Astrocyte (in vitro differentiated cells and primary cell): ENCODE measurements around the gene SLN. TPM values are rescaled to one million over a fixed set of nuclear protein-coding genes. Genes with fewer than 3 reads are reported as not detected.

ENCODE experiments used
- DNase-seq: peaks from one replicate; pipeline ENCODE4 v3.0.0-alpha.2; 2010; ENCODE audit warnings: low read depth
- FAIRE-seq: peaks from 2 replicates; lab custom pipeline; 2011; peaks lifted over from hg19 to GRCh38; lab: Jason Lieb, UNC
- H2AFZ ChIP-seq: 2 replicates; pipeline ENCODE4 v1.6.0; 2012; ENCODE audit warnings: low read depth, low read length, inconsistent platforms
- H3K27ac ChIP-seq: 2 replicates; pipeline ENCODE4 v1.5.1; 2011; ENCODE audit warnings: low read depth, low read length, inconsistent platforms
- H3K27me3 ChIP-seq: 2 replicates; pipeline ENCODE4 v1.6.0; 2011; ENCODE audit warnings: low read length, inconsistent platforms; ENCODE audit not compliant: insufficient read depth
- H3K36me3 ChIP-seq: 2 replicates; pipeline ENCODE4 v1.5.1; 2011; ENCODE audit warnings: low read length, inconsistent platforms; ENCODE audit not compliant: insufficient read depth
- H3K4me1 ChIP-seq: 2 replicates; pipeline ENCODE4 v1.5.1; 2011; ENCODE audit warnings: low read length, inconsistent platforms; ENCODE audit not compliant: insufficient read depth
- H3K4me2 ChIP-seq: 2 replicates; pipeline ENCODE4 v1.6.0; 2012; ENCODE audit warnings: low read length, inconsistent platforms
- H3K4me3 ChIP-seq: 2 replicates; pipeline ENCODE4 v1.5.1; 2011; ENCODE audit warnings: low read depth, mild to moderate bottlenecking, low read length, inconsistent platforms; ENCODE audit not compliant: insufficient read depth
- H3K79me2 ChIP-seq: 2 replicates; pipeline ENCODE4 v1.6.0; 2012; ENCODE audit warnings: mild to moderate bottlenecking, low read length, inconsistent platforms; ENCODE audit not compliant: insufficient read depth
- H3K9ac ChIP-seq: 2 replicates; pipeline ENCODE4 v1.6.0; 2012; ENCODE audit warnings: mild to moderate bottlenecking, low read length, inconsistent platforms
- H3K9me3 ChIP-seq: 2 replicates; pipeline ENCODE4 v1.5.1; 2012; ENCODE audit warnings: low read depth, mild to moderate bottlenecking, low read length, inconsistent platforms; ENCODE audit not compliant: insufficient read depth
- H4K20me1 ChIP-seq: 2 replicates; pipeline ENCODE4 v1.6.0; 2012; ENCODE audit warnings: low read length, inconsistent platforms; ENCODE audit not compliant: insufficient read depth
- H3K27ac Mint-ChIP-seq: one replicate; pipeline ENCODE4 v1.8.0; 2021; ENCODE audit warnings: mild to moderate bottlenecking, mixed read lengths; ENCODE audit not compliant: unreplicated experiment
- H3K27me3 Mint-ChIP-seq: one replicate; pipeline ENCODE4 v1.8.0; 2021; ENCODE audit warnings: low read depth, mixed read lengths; ENCODE audit not compliant: unreplicated experiment
- H3K36me3 Mint-ChIP-seq: one replicate; pipeline ENCODE4 v1.8.0; 2021; ENCODE audit warnings: low read depth, mixed read lengths; ENCODE audit not compliant: unreplicated experiment
- H3K4me1 Mint-ChIP-seq: one replicate; pipeline ENCODE4 v1.8.0; 2021; ENCODE audit warnings: low read depth, mixed read lengths; ENCODE audit not compliant: unreplicated experiment
- H3K4me3 Mint-ChIP-seq: one replicate; pipeline ENCODE4 v1.8.0; 2021; ENCODE audit warnings: mild to moderate bottlenecking, moderate library complexity, mixed read lengths; ENCODE audit not compliant: unreplicated experiment
- H3K9me3 Mint-ChIP-seq: one replicate; pipeline ENCODE4 v1.8.0; 2021; ENCODE audit warnings: mild to moderate bottlenecking, mixed read lengths; ENCODE audit not compliant: unreplicated experiment
- EZH2 ChIP-seq: IDR thresholded peaks from 2 replicates; pipeline ENCODE4 v1.6.1; 2012; ENCODE audit warnings: mild to moderate bottlenecking, low read length, inconsistent platforms; ENCODE audit not compliant: insufficient read depth
- total RNA-seq: library from RNA; stranded (reverse); gene quantifications from 2 replicates; pipeline ENCODE4 v1.2.1, GENCODE V29; 2021
- TF ChIP-seq, protein P1 (sequence below): IDR thresholded peaks from 2 replicates; pipeline ENCODE4 v1.5.1; 2011; ENCODE audit warnings: low read depth, mild to moderate bottlenecking, inconsistent platforms, low read length, moderate library complexity; ENCODE audit not compliant: insufficient read depth

SLN gene
- total RNA-seq, 1 donor from 2014 or later, result 4.9 TPM

DNA sequence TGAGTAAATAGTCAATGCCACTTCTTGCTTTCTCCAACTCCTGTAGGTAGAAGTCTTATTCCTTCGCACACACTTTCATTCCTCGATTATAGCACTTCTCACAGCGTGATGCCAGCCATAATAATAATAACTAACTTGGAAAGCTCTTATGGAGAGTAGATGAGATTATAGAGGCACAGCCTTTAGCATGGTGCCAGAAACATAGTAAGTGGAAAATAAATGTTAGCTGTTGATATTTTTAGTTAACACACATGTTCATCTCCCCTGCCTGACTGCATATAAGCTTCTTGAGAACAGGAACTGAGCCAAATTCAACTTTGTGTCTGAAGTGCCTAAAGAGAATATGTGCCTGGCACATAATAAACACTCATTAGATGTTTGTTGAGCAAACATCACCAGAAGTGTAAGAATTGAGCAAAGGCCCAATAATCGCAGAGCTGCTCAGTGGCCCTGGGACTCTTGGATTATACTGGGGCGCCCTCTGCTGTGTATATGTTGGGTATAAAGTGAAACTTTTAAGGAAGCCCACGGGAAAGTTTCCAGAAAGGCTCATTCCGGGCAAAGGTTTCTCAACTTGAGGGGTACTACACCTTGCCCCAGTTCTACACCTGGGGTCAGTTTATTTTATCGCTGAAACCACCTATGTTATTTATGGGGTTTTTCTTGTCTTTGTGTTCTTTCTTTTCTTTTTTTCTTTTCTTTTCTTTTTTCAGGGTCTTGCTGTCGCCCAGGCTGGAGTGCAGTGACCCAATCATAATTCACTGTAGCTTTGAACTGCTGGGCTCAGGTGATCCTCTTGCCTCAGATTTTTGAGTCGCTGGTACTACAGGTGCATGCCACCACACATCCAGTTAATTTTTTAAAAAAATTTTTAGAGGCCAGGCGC, 22.3 kb downstream of the SLN start:
- Mint-ChIP-seq H3K27ac (no peak overlapping the region), H3K36me3 (no peaks in the 10 kb centered on the region), H3K4me1 (peaks cover 29% of the 10 kb centered on the region), H3K4me3 (no peak overlapping the region), H3K27me3 (no peaks in the 10 kb centered on the region), H3K9me3 (peaks cover 2% of the 10 kb centered on the region)
- Histone ChIP-seq H4K20me1 (no peaks in the 10 kb centered on the region), H2AFZ (no peak overlapping the region), H3K9ac (no peak overlapping the region), H3K27me3 (no peaks in the 10 kb centered on the region), H3K27ac (no peak overlapping the region), H3K4me3 (no peak overlapping the region), H3K36me3 (no peaks in the 10 kb centered on the region), H3K4me1 (peaks cover 17% of the 10 kb centered on the region), H3K9me3 (no peaks in the 10 kb centered on the region), H3K79me2 (no peaks in the 10 kb centered on the region), H3K4me2 (peak overlapping the region; percentile 66)
- FAIRE-seq (peak; percentile 37), DNase-seq (peak; percentile 26)
- TF ChIP-seq, protein P1, sequence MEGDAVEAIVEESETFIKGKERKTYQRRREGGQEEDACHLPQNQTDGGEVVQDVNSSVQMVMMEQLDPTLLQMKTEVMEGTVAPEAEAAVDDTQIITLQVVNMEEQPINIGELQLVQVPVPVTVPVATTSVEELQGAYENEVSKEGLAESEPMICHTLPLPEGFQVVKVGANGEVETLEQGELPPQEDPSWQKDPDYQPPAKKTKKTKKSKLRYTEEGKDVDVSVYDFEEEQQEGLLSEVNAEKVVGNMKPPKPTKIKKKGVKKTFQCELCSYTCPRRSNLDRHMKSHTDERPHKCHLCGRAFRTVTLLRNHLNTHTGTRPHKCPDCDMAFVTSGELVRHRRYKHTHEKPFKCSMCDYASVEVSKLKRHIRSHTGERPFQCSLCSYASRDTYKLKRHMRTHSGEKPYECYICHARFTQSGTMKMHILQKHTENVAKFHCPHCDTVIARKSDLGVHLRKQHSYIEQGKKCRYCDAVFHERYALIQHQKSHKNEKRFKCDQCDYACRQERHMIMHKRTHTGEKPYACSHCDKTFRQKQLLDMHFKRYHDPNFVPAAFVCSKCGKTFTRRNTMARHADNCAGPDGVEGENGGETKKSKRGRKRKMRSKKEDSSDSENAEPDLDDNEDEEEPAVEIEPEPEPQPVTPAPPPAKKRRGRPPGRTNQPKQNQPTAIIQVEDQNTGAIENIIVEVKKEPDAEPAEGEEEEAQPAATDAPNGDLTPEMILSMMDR, result peak; percentile 57
- no peak for TF ChIP-seq EZH2

DNA sequence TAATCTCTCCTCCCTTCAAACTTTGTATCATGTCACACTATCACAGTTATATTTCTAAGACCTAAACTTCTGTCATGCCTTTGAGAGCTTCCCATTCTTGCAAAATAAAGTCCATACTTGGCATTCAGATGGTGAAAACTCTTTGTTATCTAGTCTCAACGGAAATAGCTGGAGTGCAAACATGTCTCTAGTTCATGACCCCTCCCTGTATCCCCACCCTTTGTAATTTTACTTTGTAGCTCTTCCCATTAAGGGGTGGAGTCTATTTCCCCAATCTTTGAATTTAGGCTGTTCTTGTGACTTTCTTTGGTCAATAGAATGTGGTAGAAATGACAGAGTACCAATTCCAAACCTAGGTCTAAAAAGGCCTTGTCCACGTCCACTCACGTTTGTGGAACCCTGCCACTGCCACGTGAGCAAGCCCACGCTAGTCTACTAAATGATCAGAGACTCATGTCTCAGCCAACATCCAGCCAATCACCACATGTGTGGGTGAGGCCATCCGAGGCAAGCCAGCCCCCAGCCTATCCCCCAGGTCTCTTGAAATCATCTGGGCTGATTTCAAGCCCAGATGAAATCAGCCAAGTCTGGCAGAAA, 23.4 kb downstream of the SLN start:
- Histone ChIP-seq H3K79me2 (no peaks in the 10 kb centered on the region), H2AFZ (no peak overlapping the region), H3K4me2 (no peak overlapping the region), H3K9me3 (no peaks in the 10 kb centered on the region), H4K20me1 (no peaks in the 10 kb centered on the region), H3K9ac (no peak overlapping the region), H3K4me1 (peaks cover 17% of the 10 kb centered on the region), H3K27me3 (no peaks in the 10 kb centered on the region), H3K27ac (no peak overlapping the region), H3K4me3 (no peak overlapping the region), H3K36me3 (no peaks in the 10 kb centered on the region)
- FAIRE-seq (no peak), DNase-seq (no peak)
- Mint-ChIP-seq H3K4me3 (no peak overlapping the region), H3K4me1 (peaks cover 24% of the 10 kb centered on the region), H3K36me3 (no peaks in the 10 kb centered on the region), H3K27ac (no peak overlapping the region), H3K27me3 (no peaks in the 10 kb centered on the region), H3K9me3 (peaks cover 2% of the 10 kb centered on the region)
- TF ChIP-seq, protein P1, result no peak
- no peak for TF ChIP-seq EZH2
